Cortex of kidney (tissue), 1 donor: Measurements from ENCODE around the gene SDR42E2.
"Not testable (repeated sequence)": the region's sequence is repeated elsewhere in the genome, so short reads cannot be mapped to it uniquely, and the experiment has no call there.

ENCODE experiments used
- DNase-seq: peaks from one replicate; lab custom pipeline; 2025; lab: John Stamatoyannopoulos, UW

SDR42E2 gene

DNA sequence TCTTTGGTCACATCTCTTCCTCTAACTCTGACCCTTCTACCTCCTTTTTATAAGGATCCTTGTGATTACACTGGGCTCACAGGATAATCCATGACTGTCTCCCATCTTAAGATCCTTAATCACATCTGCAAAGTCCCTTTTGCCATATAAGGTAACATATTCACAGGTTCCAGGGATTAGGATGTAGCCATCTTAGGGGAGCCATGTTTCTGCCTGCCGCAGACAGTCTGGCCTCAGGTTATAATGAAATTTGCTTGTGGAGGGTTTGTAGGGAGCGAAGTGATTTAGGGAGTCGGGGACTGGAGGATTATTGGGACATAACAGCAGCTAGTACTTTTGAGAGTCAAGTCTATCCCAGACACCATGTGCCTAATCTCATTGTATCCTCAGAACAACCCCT is 51.5 kb downstream of the SDR42E2 start:
- DNase-seq: no peak

DNA sequence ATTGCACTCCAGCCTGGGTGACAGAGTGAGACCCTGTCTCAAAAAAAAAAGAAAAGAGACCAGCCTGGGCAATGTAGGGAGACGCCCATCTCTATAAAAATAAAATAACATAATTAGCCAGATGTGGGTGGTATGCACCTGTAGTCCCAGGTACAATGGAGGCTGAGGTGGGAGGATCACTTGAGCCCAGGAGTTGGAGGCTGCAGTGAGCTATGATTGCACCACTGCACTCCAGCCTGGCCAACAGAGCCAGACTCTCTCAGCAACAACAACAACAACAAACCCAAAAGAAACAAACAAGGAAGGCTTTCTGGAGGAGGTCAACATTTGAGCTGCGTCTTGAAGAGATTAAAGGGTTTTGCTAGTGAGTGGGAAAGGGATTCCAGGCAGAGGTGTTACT is 52.1 kb downstream of the SDR42E2 start:
- DNase-seq: no peak

DNA sequence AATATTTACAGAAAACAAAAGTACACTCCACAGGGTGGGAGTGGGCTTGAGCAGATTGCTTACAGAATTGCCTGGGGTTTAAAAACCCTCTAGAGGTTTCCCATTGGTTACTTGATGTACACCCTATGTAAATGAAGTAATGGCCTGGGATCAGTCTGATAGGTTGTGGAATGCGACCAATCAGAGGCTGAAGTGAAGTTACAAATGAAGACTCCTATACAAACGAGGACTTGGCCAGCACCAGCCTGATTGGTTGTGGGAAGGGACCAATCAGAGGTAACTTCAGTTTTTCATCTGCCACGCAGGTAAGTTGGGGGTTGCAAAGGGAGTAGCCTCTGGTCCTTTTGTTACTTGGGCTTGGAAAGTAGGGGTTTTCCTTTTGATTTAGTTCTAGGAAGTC is 52.6 kb downstream of the SDR42E2 start:
- DNase-seq: no peak

DNA sequence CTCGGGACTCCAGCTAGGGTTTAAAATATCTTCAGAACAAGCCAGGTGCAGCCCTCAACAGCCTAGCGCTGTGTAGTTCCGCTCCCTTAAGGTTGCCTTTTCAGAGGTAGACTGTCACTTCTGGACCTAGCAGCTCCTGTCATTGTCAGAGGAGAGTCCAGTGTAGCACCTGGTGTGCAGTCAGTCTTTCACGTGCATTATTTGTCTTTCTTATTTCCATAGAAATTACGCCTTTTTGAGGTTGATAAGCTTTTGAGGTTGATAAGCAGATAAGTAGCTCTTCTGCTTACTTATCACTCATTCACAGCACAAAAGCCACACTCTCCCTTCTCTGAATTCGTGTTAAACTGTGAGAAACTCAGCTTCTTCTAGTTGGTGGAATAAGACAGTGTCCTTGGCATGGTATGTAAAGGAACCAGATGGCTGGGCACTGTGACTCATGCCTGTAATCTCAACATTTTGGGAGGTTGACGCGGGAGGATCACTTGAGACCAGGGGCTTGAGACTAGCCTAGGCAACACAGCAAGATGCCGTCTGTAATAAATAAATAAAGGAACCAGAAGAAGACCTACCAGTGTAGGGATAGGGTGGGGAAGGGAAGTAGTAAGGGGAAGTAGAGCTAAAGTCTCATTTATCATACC is 54.0 kb downstream of the SDR42E2 start:
- DNase-seq: no peak

DNA sequence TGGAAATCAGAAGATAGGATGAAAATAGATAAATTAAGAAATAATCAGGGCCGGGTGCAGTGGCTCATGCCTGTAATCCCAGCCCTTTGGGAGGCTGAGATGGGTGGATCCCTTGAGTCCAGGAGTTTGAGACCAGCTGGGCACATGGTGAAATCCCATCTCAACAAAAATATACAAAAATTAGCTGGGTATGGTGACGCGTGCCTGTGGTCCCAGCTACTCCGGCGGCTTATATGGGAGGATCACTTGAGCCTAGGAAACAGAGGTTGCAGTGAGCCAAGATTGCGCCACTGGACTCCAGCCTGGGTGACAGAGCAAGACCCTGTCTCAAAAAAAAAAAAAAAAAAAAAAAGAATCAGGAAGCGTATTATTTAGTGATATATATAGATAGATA is 54.5 kb downstream of the SDR42E2 start:
- not testable (repeated sequence) for DNase-seq

DNA sequence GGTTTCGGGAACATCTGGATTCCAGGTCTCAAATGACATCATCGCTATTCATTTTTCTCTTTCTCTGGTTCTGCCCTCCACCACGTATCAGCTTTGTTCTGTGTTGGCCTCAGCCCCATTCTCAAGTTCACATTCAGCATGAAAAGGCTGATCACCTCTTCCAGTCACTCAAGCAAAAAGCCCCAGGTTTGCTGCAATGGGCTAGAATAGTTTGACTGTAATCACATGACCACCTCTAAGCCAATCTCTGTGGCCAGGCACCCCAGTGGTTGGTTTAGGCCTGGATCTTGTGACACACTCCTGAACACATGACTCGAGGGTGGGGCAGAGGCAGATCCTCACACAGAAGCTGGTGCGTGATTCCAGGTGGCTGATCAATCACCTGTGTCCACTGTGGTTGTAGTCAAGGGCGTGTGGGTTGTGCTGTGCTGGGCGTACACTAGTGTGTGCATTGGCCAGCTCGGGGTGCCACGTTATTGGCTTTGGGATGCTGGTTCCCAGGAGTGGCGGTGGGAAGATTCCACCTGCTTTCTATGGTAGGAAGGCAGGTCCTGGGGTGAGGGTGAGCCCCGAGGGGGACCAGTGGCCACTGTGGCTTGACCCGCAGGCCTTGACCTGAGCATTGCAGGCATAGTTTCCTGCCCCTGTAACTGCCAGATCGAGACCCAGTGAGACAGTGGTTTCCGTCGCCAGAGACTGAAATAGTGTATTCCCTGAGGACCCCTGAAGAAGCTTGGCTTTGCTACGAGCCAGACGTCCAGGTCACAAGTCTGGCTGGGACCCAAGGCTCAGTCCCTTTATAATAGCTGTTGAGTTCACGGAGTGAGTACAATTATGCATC is 55.8 kb downstream of the SDR42E2 start:
- no peak for DNase-seq

DNA sequence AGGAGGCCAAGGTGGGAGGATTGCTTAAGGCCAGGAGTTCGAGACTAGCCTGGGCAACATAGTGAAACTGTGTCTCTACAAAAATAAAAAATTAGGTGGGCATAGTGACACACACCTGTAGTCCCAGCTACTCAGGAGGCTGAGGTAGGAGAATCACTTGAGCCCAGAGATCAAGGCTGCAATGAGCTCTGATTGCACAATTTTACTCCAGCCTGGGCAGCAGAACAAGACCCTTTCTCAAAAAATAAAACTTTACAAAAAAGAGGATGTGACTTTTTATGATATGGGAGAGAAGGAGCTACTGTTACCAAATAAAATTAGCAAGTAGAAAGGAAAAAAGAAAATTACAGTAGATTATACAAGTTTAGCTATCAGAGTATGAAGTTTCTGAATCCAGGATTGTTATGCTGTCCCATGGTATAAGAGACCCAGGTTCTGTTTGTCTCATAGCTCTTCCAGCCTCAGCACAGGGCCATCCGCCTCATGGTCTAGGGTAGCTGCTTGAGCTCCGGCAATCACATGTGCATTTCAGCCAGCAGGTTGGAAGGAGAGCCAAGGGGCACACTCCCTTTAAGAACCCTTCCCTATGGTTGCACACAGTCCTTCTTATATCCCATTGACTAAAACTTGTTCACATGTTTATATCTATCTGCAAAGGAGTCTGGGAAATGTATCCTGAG is 57.2 kb downstream of the SDR42E2 start:
- no peak for DNase-seq

DNA sequence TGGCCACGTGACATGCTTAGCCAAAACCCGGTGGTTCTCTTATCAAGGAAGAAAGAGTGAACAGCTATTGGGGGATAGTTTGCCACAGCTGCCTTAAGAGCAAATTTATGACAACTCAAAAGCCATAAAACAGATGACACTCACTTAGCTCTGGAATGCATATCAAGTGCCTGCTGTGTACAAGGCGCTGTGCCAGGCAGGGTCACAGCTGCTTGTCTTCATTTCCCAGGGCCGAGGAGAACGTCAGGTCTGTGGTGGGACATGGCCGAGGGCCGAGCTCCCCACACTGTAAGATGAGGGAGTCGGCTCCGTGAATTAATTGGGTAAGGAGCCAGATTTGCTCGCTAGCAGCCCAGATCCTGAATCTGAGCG is 57.7 kb downstream of the SDR42E2 start:
- DNase-seq: no peak

DNA sequence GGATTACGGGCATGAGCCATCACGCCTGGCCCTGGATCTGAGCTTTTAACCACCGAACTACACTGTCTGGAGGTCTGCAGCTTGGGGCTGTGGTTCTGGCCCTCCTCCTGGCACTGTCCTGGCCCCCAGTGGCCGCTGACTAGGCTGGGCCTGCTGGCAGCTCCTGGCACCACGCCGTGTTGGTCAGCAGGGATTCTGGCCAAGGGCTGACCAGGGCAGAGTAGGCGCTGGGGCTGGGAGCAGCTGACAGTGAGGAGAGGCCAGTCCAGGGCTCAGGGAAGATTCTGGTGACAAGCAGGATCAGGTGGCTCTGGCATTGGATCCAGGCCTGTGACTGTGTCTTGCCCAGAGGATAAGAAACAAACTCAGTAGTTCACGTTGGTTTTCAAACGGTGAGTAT is 58.4 kb downstream of the SDR42E2 start:
- DNase-seq: no peak

DNA sequence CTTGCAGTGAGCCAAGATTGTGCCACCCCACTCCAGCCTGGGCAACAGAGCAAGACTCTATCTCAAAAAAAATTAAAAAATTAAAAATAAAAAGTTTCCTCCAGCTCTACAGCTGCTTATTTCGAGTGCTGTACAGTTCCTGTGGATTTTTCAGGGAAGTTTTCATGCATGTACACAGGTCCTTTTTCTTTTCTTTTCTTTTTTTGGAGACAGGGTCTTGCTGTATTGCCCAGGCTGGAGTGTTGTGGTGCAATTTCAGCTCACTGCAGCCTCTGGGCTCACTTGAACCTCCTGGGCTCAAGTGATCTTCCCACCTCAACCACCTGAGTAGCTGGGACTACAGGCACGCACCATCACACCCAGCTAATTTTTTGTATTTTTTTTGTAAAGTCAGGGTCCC is 59.7 kb downstream of the SDR42E2 start:
- no peak for DNase-seq

DNA sequence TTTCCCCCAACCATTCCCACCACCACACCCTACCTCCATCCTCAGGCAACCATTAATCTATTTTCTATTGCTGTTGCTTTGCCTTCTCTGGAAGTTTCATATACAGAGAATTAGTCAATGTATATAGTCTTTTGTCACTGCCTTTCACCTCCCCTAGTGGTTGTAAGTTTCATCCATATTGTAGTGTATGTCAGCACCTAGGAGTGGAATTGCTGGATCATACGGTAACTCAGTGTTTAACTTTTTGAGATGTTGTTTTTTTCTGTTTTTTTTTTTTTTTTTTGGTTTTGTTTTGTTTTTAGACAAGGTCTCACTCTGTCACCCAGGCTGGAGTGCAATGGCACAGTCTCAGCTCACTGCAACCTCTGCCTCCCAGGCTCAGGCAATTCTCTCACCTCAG is 60.7 kb downstream of the SDR42E2 start:
- no peak for DNase-seq

DNA sequence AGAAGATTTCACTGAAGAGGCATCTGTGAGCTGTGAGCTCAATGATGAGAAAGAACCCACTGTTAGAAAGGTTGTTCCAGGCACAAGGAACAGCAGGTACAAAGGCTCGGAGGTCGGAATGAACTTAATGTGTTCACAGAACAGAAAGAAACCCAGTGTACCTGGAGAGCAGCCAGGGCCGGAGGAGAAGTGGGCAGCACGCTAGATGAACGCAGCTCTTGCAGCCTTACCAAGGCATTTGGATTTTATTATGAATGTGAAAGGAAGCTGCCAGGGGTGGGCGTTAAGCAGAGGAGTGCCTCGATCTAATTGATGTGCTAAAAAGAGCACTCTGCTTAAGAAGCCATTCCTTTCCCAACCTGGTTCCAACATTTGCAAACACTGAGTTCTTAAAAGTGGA is 62.8 kb downstream of the SDR42E2 start:
- no peak for DNase-seq

DNA sequence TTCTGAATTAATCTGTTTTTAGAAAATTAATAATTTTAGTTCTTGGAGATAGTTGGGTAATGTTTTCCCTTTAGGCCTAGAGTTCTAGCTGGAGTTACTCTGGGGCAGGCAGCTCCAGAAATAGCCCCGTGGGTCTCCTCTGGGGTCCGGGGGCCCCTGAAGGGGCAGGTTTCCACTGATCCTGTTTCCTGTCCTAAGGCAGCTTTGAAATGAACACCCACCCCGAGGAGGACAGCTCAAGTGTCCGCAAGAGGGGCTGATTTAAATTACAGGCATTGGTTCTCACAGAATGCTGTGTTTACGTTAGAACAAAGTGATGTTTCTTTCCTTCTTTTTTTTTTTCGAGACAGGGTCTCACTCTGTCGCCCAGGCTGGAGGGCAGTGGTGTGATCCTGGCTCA is 67.6 kb downstream of the SDR42E2 start:
- no peak for DNase-seq

DNA sequence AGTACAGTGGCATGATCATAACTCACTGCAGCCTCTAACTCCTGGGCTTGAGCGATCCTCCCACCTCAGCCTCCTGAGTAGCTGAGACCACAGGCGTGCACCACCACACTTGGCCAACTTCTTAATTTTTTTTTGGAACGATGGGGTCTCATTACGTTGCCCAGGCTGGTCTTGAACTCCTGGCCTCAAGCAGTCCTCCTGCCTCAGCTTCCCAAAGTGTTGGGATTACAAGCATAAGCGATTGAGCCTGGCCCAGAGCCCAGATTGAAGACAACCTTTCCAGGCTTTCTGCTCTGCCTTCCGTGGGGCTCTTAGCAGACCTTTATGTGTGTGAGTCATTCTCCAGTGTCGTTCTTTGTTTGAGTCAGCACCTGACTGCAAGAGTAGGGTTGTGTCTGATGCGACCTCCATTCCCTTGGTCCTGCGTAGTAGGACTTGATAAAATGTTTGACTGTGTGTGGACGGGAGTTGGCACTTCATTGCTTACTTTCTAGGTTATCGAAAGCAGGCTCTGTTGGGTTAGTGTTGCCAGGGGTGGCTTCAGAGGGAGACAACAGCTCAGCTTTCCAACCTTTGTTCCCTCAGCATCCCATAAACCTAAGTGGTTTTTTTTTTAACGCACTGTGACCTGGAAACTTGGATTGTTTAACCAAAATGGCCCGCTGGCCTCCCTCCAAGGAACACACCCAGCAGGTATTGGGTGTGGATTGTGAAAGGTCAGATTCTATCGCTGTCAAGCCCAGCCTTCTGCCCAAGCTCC is 70.2 kb downstream of the SDR42E2 start:
- no peak for DNase-seq

DNA sequence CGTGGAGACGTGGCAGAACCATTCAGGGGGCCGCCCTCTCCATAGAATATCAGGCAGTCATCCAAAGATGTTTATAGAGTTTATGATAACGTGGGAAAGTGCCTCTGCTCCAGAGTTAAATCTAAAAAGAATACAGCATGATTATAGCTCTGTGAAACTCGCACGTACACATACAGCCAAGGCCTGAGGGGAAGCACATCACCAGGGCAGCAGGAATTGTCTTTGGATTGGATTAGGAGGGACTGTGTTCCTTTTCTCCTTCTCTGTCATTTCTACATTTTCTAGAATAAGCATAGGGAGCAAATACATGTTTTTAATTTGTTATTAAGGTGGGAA is 70.7 kb downstream of the SDR42E2 start:
- no peak for DNase-seq

DNA sequence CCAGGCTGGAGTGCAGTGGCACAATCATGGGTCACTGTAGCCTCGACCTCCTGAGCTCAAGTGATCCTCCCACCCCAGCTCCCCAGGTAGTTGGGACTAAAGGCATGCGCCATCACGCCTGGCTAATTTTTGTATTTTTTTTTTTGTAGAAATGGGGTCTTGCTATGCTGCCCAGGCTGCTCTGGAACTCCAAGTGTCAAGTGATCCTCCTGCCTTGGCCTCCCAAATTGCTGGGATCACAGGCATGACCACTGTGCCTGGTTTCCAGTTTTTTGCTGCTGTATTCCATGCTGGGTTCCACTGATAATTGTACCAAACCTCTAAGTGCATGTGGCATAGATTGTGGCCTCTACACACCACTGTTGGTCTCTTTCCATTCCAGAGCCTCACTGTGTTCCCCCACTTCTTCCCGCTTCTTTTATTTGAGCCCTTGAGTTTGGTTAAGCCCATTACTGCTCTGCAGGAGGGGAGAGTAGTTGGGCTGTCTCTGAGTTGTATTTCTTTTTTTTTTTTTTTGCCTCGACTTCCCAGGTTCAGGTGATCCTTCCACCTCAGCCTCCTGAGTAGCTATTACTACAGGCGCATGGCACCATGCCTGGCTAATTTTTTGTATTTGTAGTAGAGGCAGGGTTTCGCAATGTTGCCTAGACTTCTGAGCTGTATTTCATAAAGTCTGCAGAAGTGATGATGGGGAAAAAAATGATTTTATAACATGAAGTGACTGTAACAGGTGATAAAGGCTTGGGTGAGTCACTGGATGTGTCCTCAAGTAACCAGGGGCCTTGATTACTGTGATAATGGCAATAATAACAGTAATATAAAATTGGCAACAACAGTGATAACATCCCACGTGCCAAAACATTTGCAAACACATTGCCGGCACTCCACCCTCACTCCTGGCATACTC is 73.8 kb downstream of the SDR42E2 start:
- DNase-seq: no peak

DNA sequence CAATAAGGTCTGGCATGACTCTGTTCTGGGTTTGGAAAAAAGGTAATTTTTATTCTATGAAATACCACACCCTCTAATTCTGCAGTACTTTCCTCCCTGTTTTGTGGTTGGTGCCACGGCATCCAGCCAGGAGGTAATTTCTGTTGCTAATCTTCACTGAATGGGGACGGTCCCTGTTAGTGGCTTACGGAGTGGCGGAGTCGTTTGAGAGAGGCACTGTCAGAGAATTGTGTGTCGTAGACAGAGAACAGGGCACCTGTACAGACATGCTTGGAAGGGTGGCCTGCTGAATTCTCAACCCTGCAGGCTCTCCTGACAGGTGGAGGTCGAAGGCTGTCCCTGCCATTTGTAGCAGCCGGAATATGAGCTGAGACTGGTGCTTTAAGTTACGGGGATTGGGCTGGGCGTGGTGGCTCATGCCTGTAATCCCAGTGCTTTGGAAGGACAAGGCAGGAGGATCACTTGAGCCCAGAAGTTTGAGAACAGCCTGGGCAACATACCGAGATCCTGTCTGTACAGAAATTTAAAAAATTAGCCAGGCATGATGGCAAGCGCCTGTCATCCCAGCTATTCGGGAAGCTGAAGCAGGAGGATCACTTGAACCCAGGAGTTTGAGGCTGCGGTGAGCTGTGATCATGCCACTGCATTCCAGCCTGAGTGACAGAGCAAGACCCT is 77.0 kb downstream of the SDR42E2 start:
- no peak for DNase-seq

DNA sequence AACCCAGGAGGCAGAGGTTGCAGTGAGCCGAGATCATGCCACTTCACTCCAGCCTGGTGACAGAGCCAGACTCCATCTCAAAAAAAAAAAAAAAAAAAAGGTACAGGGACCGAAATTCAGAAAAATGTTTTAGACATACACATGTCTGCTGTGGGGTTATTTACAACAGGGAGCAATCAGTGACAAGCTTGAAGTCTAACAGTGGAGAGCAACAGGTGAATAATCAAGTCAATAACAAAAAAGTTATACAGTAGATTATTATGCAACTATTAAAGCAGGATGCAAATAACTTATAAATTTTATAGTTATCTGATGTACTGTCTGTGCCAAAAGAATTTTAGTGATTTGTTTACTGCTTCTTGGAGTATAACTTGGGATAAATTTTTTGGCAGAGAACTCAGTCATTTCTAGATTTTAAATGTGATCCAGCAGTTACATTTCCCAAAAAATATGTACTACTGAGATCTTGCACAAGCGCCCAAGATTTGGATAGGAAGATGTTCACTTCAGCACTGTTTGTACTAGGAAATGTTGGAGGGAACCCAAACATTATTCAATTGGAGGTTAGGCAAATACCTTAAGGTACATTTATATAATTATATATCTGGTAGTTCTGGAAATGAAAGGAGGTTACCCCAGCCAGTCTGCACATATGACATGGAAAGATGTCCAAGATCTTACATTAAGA is 77.9 kb downstream of the SDR42E2 start:
- DNase-seq: no peak
